Measurements from ENCODE around the gene RASGRF2. TPM values are rescaled to one million over a fixed set of nuclear protein-coding genes. Genes with fewer than 3 reads are reported as not detected.

RASGRF2 gene
- total RNA-seq, 4 donors from 2014 or later: 1.8 to 4.1 (median 2.5) TPM

GRCh38 chr5:81225463-81225862 lies 265.3 kb downstream of the RASGRF2 start:
- Histone ChIP-seq H3K4me1 (no peaks in the 10 kb centered on the region), H3K27ac (no peak overlapping the region), H3K4me3 (no peak overlapping the region), H3K36me3 (no peaks in the 10 kb centered on the region), H3K27me3 (no peaks in the 10 kb centered on the region), H3K9me3 (no peaks in the 10 kb centered on the region)
- WGBS: 90% methylated on average over 8 of the region's 8 CpGs
- no peak for DNase-seq (ENCODE audit: low spot score in 2 of 2)
- no peak for TF ChIP-seq POLR2A (IDR thresholded peaks at IDR 0.05)
- TF ChIP-seq CTCF (IDR thresholded peaks at IDR 0.05): no peak
- TF ChIP-seq POLR2AphosphoS5 (IDR thresholded peaks at IDR 0.05): no peak
- TF ChIP-seq EP300 (IDR thresholded peaks at IDR 0.05): no peak

GRCh38 chr5:81226286-81226685 lies 266.1 kb downstream of the RASGRF2 start:
- 62% methylated on average over 2 of the region's 2 CpGs for WGBS
- no peak overlapping the region for H3K4me3 ChIP-seq
- no peak overlapping the region for H3K27ac ChIP-seq
- TF ChIP-seq POLR2AphosphoS5 (IDR thresholded peaks at IDR 0.05) (no peak), POLR2A (IDR thresholded peaks at IDR 0.05) (no peak), EP300 (IDR thresholded peaks at IDR 0.05) (no peak), CTCF (IDR thresholded peaks at IDR 0.05) (no peak)
- DNase-seq (ENCODE audit: low spot score in 2 of 2): no peak
- no peaks in the 10 kb centered on the region for H3K36me3 ChIP-seq
- H3K9me3 ChIP-seq: no peaks in the 10 kb centered on the region
- H3K4me1 ChIP-seq: no peaks in the 10 kb centered on the region
- no peaks in the 10 kb centered on the region for H3K27me3 ChIP-seq

GRCh38 chr5:81226949-81227348 lies 266.8 kb downstream of the RASGRF2 start:
- WGBS: 75% methylated on average over 1 of the region's 1 CpG
- TF ChIP-seq POLR2AphosphoS5 (IDR thresholded peaks at IDR 0.05): no peak
- TF ChIP-seq POLR2A (IDR thresholded peaks at IDR 0.05): no peak
- no peak for TF ChIP-seq CTCF (IDR thresholded peaks at IDR 0.05)
- TF ChIP-seq EP300 (IDR thresholded peaks at IDR 0.05): no peak
- Histone ChIP-seq H3K4me3 (no peak overlapping the region), H3K9me3 (no peaks in the 10 kb centered on the region), H3K27me3 (no peaks in the 10 kb centered on the region), H3K36me3 (no peaks in the 10 kb centered on the region), H3K4me1 (no peaks in the 10 kb centered on the region), H3K27ac (no peak overlapping the region)
- no peak for DNase-seq (ENCODE audit: low spot score in 2 of 2)

- Histone ChIP-seq H3K4me3 (no peak overlapping the region), H3K27me3 (no peaks in the 10 kb centered on the region), H3K9me3 (no peaks in the 10 kb centered on the region), H3K36me3 (no peaks in the 10 kb centered on the region), H3K4me1 (peaks cover 6% of the 10 kb centered on the region), H3K27ac (no peak overlapping the region)
- DNase-seq (ENCODE audit: low spot score in 2 of 2): no peak
- no peak for TF ChIP-seq EP300 (IDR thresholded peaks at IDR 0.05)
- no peak for TF ChIP-seq POLR2AphosphoS5 (IDR thresholded peaks at IDR 0.05)
- no peak for TF ChIP-seq CTCF (IDR thresholded peaks at IDR 0.05)
- no peak for TF ChIP-seq POLR2A (IDR thresholded peaks at IDR 0.05)
- WGBS: 53% methylated on average over 4 of the region's 4 CpGs
These were observed 267.9 kb downstream of the RASGRF2 start for GRCh38 chr5:81228084-81228483.

GRCh38 chr5:81230416-81230815 lies 270.3 kb downstream of the RASGRF2 start:
- Histone ChIP-seq H3K4me1 (peaks cover 15% of the 10 kb centered on the region), H3K9me3 (no peaks in the 10 kb centered on the region), H3K27ac (no peak overlapping the region), H3K27me3 (no peaks in the 10 kb centered on the region), H3K36me3 (no peaks in the 10 kb centered on the region), H3K4me3 (no peak overlapping the region)
- DNase-seq (ENCODE audit: low spot score in 2 of 2): no peak
- WGBS: 76% methylated on average over 8 of the region's 8 CpGs
- no peak for TF ChIP-seq POLR2AphosphoS5 (IDR thresholded peaks at IDR 0.05)
- TF ChIP-seq POLR2A (IDR thresholded peaks at IDR 0.05): no peak
- TF ChIP-seq EP300 (IDR thresholded peaks at IDR 0.05): no peak
- no peak for TF ChIP-seq CTCF (IDR thresholded peaks at IDR 0.05)

Data from suprapubic skin (tissue), 4 donors.